Tongue (tissue), 2 donors: Measurements from ENCODE around the gene FKBP1A. TPM values are rescaled to one million over a fixed set of nuclear protein-coding genes. Genes with fewer than 3 reads are reported as not detected.
"Not testable (repeated sequence)": the region's sequence is repeated elsewhere in the genome, so short reads cannot be mapped to it uniquely, and the experiment has no call there.

Experiments used
- DNase-seq: peaks from one replicate; pipeline ENCODE4 v3.0.0-alpha.2; 2015
- total RNA-seq: library from RNA; depleted of rRNA; stranded (reverse); fragments of >200 nt; gene quantifications from one replicate; pipeline ENCODE4 v1.2.3, GENCODE V29; 2014

The FKBP1A gene
- total RNA-seq, 1 donor from 2014 or later: 108 TPM

- DNase-seq: no peak
Measured at GRCh38 chr20:1363522-1363921, 29.3 kb downstream of the FKBP1A start.

GRCh38 chr20:1362484-1362883 lies 30.4 kb downstream of the FKBP1A start:
- no peak for DNase-seq

- DNase-seq: no peak
Measured at GRCh38 chr20:1360094-1360846, 32.6 kb downstream of the FKBP1A start.

GRCh38 chr20:1357921-1358671 lies 34.8 kb downstream of the FKBP1A start:
- no peak for DNase-seq

GRCh38 chr20:1353956-1354355 lies 38.9 kb downstream of the FKBP1A start:
- DNase-seq: no peak

GRCh38 chr20:1346315-1346969 lies 46.4 kb downstream of the FKBP1A start:
- DNase-seq: no peak

GRCh38 chr20:1345756-1346093 lies 47.1 kb downstream of the FKBP1A start:
- DNase-seq: no peak

GRCh38 chr20:1345030-1345755 lies 47.7 kb downstream of the FKBP1A start:
- no peak for DNase-seq

- not testable (repeated sequence) for DNase-seq
Measured at GRCh38 chr20:1343446-1344124, 49.3 kb downstream of the FKBP1A start.

- no peak for DNase-seq
Measured at GRCh38 chr20:1341561-1342265, 51.1 kb downstream of the FKBP1A start.

- no peak for DNase-seq
Measured at GRCh38 chr20:1338801-1339200, 54.1 kb downstream of the FKBP1A start.

- DNase-seq: no peak
Measured at GRCh38 chr20:1338096-1338495, 54.8 kb downstream of the FKBP1A start.

GRCh38 chr20:1337441-1337840 lies 55.4 kb downstream of the FKBP1A start:
- no peak for DNase-seq

GRCh38 chr20:1336699-1337367 lies 56.0 kb downstream of the FKBP1A start:
- no peak for DNase-seq

GRCh38 chr20:1335961-1336698 lies 56.7 kb downstream of the FKBP1A start:
- DNase-seq: no peak

- no peak for DNase-seq
Measured at GRCh38 chr20:1334761-1335160, 58.1 kb downstream of the FKBP1A start.

- DNase-seq: no peak
Measured at GRCh38 chr20:1334370-1334731, 58.5 kb downstream of the FKBP1A start.

- no peak for DNase-seq
Measured at GRCh38 chr20:1333462-1334369, 59.1 kb downstream of the FKBP1A start.

- DNase-seq: no peak
Measured at GRCh38 chr20:1332749-1333300, 60.0 kb downstream of the FKBP1A start.
